ENCODE measurements around the gene SSB. TPM values are rescaled to one million over a fixed set of nuclear protein-coding genes. Genes with fewer than 3 reads are reported as not detected.

The SSB gene
- total RNA-seq, 1 donor from 2014 or later, result 72.7 TPM

GRCh38 chr2:169767243-169767888, 31.3 kb upstream of the SSB start:
- peak; percentile 68 for TF ChIP-seq CTCF (IDR thresholded peaks at IDR 0.05; ENCODE audit: insufficient read depth, low read length, severe bottlenecking)
- Histone ChIP-seq H3K36me3 (ENCODE audit: control insufficient read depth, insufficient read depth, low read length) (no peaks in the 10 kb centered on the region), H3K4me3 (ENCODE audit: low read depth, low read length) (no peak overlapping the region), H3K27me3 (ENCODE audit: control insufficient read depth, insufficient read depth, low read length) (no peaks in the 10 kb centered on the region)
- no peak for FAIRE-seq
- peak; percentile 50 for DNase-seq (ENCODE audit: low read depth)

- no peak for DNase-seq (ENCODE audit: low read depth)
- no peak for FAIRE-seq
- Histone ChIP-seq H3K27me3 (ENCODE audit: control insufficient read depth, insufficient read depth, low read length) (no peaks in the 10 kb centered on the region), H3K4me3 (ENCODE audit: low read depth, low read length) (peak overlapping the region; percentile 18), H3K36me3 (ENCODE audit: control insufficient read depth, insufficient read depth, low read length) (no peaks in the 10 kb centered on the region)
- no peak for TF ChIP-seq CTCF (IDR thresholded peaks at IDR 0.05; ENCODE audit: insufficient read depth, low read length, severe bottlenecking)
These were observed 30.2 kb upstream of the SSB start for GRCh38 chr2:169768262-169768995.

GRCh38 chr2:169771021-169771420, 27.6 kb upstream of the SSB start:
- TF ChIP-seq CTCF (IDR thresholded peaks at IDR 0.05; ENCODE audit: insufficient read depth, low read length, severe bottlenecking), result no peak
- H3K27me3 ChIP-seq (ENCODE audit: control insufficient read depth, insufficient read depth, low read length), result no peaks in the 10 kb centered on the region
- H3K4me3 ChIP-seq (ENCODE audit: low read depth, low read length), result no peak overlapping the region
- H3K36me3 ChIP-seq (ENCODE audit: control insufficient read depth, insufficient read depth, low read length), result no peaks in the 10 kb centered on the region
- DNase-seq (ENCODE audit: low read depth), result no peak
- no peak for FAIRE-seq

- TF ChIP-seq CTCF (IDR thresholded peaks at IDR 0.05; ENCODE audit: insufficient read depth, low read length, severe bottlenecking), result no peak
- DNase-seq (ENCODE audit: low read depth), result no peak
- H3K27me3 ChIP-seq (ENCODE audit: control insufficient read depth, insufficient read depth, low read length), result no peaks in the 10 kb centered on the region
- H3K36me3 ChIP-seq (ENCODE audit: control insufficient read depth, insufficient read depth, low read length), result no peaks in the 10 kb centered on the region
- no peak for FAIRE-seq
- no peak overlapping the region for H3K4me3 ChIP-seq (ENCODE audit: low read depth, low read length)
These were observed 27.1 kb upstream of the SSB start for GRCh38 chr2:169771612-169772011.

- no peak overlapping the region for H3K4me3 ChIP-seq (ENCODE audit: low read depth, low read length)
- FAIRE-seq, result no peak
- H3K36me3 ChIP-seq (ENCODE audit: control insufficient read depth, insufficient read depth, low read length), result no peaks in the 10 kb centered on the region
- no peaks in the 10 kb centered on the region for H3K27me3 ChIP-seq (ENCODE audit: control insufficient read depth, insufficient read depth, low read length)
- no peak for TF ChIP-seq CTCF (IDR thresholded peaks at IDR 0.05; ENCODE audit: insufficient read depth, low read length, severe bottlenecking)
- no peak for DNase-seq (ENCODE audit: low read depth)
These were observed 26.0 kb upstream of the SSB start for GRCh38 chr2:169772651-169773050.

Measured in bronchial epithelial cell (primary cell).